HCT116 (cell line): Measurements from ENCODE around the gene SPDYE4. TPM values are rescaled to one million over a fixed set of nuclear protein-coding genes. Genes with fewer than 3 reads are reported as not detected.

Experiments used
- ATAC-seq: fragments of 200-7000 bp; cut with Tn5 transposase; 2 replicates; pipeline ENCODE4 v1.9.1; 2020; ENCODE audit warnings: mild to moderate bottlenecking, moderate library complexity
- BruUV-seq: library from RNA; stranded (reverse); fragments of 400-500 nt; replicated peaks from 2 replicates; lab custom pipeline; 2021; lab: Mats Ljungman, UMichigan
- CTCF ChIA-PET: fragments of 300-600 bp; sonication (Branson Sonifier 250); formaldehyde crosslinking; loops from one replicate; lab custom pipeline; 2021; ENCODE audit warnings: antibody characterized with exemption; lab: Charles Lee
- POLR2A ChIA-PET: fragments of 300-600, 350-600 bp; sonication (Branson Sonifier 250); formaldehyde crosslinking; loops from one replicate; lab custom pipeline; 2021; ENCODE audit warnings: antibody characterized with exemption; lab: Charles Lee
- RAD21 ChIA-PET, 2 experiments: fragments of 300-600 bp; sonication (Branson Sonifier 250); formaldehyde crosslinking; loops; one replicate each; lab custom pipeline; 2023; ENCODE audit warnings: low total read pairs in 2 of 2; ENCODE audit not compliant: uncharacterized antibody in 2 of 2, unreplicated experiment in 2 of 2, low non-redundant PET in 1 of 2; lab: Charles Lee
- DNase-seq: peaks from one replicate; pipeline ENCODE4 v3.0.0-alpha.2; 2010; ENCODE audit warnings: low read depth, low spot score
- H2AFZ ChIP-seq: fragments of 200-600 bp; shearing (Covaris generic), sonication (generic); 2 replicates; pipeline ENCODE4 v1.6.1; 2017; ENCODE audit warnings: low read depth, mixed run types, mixed read lengths, antibody characterized with exemption, low read length; ENCODE audit not compliant: poor library complexity, severe bottlenecking
- H3K27ac ChIP-seq: 2 replicates; pipeline ENCODE4 v1.5.1; 2012; ENCODE audit warnings: low read depth, low read length
- H3K27me3 ChIP-seq: fragments of 200-600 bp; sonication (generic); 2 replicates; pipeline ENCODE4 v1.6.1; 2016; ENCODE audit warnings: mixed run types, low read length, mixed read lengths; ENCODE audit not compliant: insufficient read depth
- H3K36me3 ChIP-seq, 2 experiments: fragments of 200-500 bp in 1 of 2; fragments of 200-600 bp in 1 of 2; sonication (Bioruptor generic) in 1 of 2; sonication (generic) in 1 of 2; 2 replicates each; pipeline versions ENCODE4 v1.5.1 to v1.6.1; 2014 to 2016; ENCODE audit warnings: low read length in 2 of 2, inconsistent platforms in 1 of 2, mixed read lengths in 1 of 2, mixed run types in 1 of 2; ENCODE audit not compliant: insufficient read depth in 2 of 2, control insufficient read depth in 1 of 2
- H3K4me1 ChIP-seq, 2 experiments: fragments of 200-600 bp in 1 of 2; sonication (generic) in 1 of 2; 2 replicates each; pipeline versions ENCODE4 v1.5.1 to v1.6.1; 2012 to 2017; ENCODE audit warnings: low read length in 2 of 2, inconsistent platforms in 1 of 2, mild to moderate bottlenecking in 1 of 2, mixed read lengths in 1 of 2, mixed run types in 1 of 2, moderate library complexity in 1 of 2; ENCODE audit not compliant: insufficient read depth in 2 of 2, control insufficient read depth in 1 of 2
- H3K4me2 ChIP-seq: fragments of 200-600 bp; sonication (generic); 2 replicates; pipeline ENCODE4 v1.6.1; 2017; ENCODE audit warnings: mixed run types, low read length, mixed read lengths
- H3K4me3 ChIP-seq, 2 experiments: fragments of 200-600 bp in 1 of 2; sonication (generic) in 1 of 2; replicated peaks in 1 of 2; 2 replicates each; pipeline ENCODE4 v1.5.1; 2011 to 2016; ENCODE audit warnings: low read length in 2 of 2, control low read depth in 1 of 2, low read depth in 1 of 2, mild to moderate bottlenecking in 1 of 2, mixed read lengths in 1 of 2, mixed run types in 1 of 2
- H3K79me2 ChIP-seq: fragments of 200-600 bp; sonication (generic); 2 replicates; pipeline ENCODE4 v1.6.1; 2017; ENCODE audit warnings: mild to moderate bottlenecking, mixed run types, low read length, moderate library complexity, mixed read lengths; ENCODE audit not compliant: insufficient read depth
- H3K9ac ChIP-seq: fragments of 200-600 bp; sonication (generic); 2 replicates; pipeline ENCODE4 v1.6.1; 2016; ENCODE audit warnings: low read length, mixed read lengths
- H3K9me2 ChIP-seq: fragments of 200-600 bp; sonication (generic), shearing (Covaris generic); 2 replicates; pipeline ENCODE4 v1.6.1; 2017; ENCODE audit warnings: mixed run types, mild to moderate bottlenecking, moderate library complexity; ENCODE audit not compliant: insufficient read depth
- H3K9me3 ChIP-seq, 2 experiments: fragments of 200-500 bp in 1 of 2; fragments of 200-600 bp in 1 of 2; sonication (Bioruptor generic) in 1 of 2; sonication (generic) in 1 of 2; 2 replicates each; pipeline ENCODE4 v1.6.1; 2014 to 2017; ENCODE audit warnings: low read length in 2 of 2, mixed read lengths in 2 of 2, inconsistent platforms in 1 of 2, low read depth in 1 of 2, mild to moderate bottlenecking in 1 of 2, mixed run types in 1 of 2, moderate library complexity in 1 of 2; ENCODE audit not compliant: control insufficient read depth in 1 of 2, insufficient read depth in 1 of 2
- H4K20me1 ChIP-seq: fragments of 200-600 bp; sonication (generic), shearing (Covaris generic); 2 replicates; pipeline ENCODE4 v1.6.1; 2017; ENCODE audit warnings: mixed run types, mild to moderate bottlenecking, moderate library complexity; ENCODE audit not compliant: insufficient read depth
- ATF3 ChIP-seq: IDR thresholded peaks from 2 replicates; pipeline ENCODE4 v1.6.1; 2012
- EZH2 ChIP-seq: fragments of 200-600 bp; sonication (generic); IDR thresholded peaks from 2 replicates; pipeline ENCODE4 v1.6.1; 2017; ENCODE audit warnings: antibody characterized with exemption, mixed run types
- FOSL1 ChIP-seq: IDR thresholded peaks from 2 replicates; pipeline ENCODE4 v1.6.1; 2012; ENCODE audit warnings: low read depth
- JUND ChIP-seq: IDR thresholded peaks from 2 replicates; pipeline ENCODE4 v1.6.1; 2012
- MAX ChIP-seq: IDR thresholded peaks from 2 replicates; pipeline ENCODE4 v1.6.1; 2012
- POLR2A ChIP-seq: IDR thresholded peaks from 2 replicates; pipeline ENCODE4 v1.7.0; 2011; ENCODE audit warnings: borderline replicate concordance; ENCODE audit not compliant: insufficient read depth, insufficient read length; ENCODE audit errors: extremely low read depth
- POLR2AphosphoS5 ChIP-seq: IDR thresholded peaks from 2 replicates; pipeline ENCODE4 v1.6.1; 2011; ENCODE audit warnings: mild to moderate bottlenecking, low read depth, low read length, moderate library complexity
- RAD21 ChIP-seq: IDR thresholded peaks from 2 replicates; pipeline ENCODE4 v1.6.1; 2012; ENCODE audit warnings: low read depth, mild to moderate bottlenecking
- REST ChIP-seq: IDR thresholded peaks from 2 replicates; pipeline ENCODE4 v1.6.1; 2012; ENCODE audit warnings: low read depth
- SIN3A ChIP-seq: IDR thresholded peaks from 2 replicates; pipeline ENCODE4 v1.6.1; 2012; ENCODE audit warnings: low read depth
- SP1 ChIP-seq: IDR thresholded peaks from 2 replicates; pipeline ENCODE4 v1.6.1; 2012; ENCODE audit warnings: low read depth
- TCF7L2 ChIP-seq: IDR thresholded peaks from 2 replicates; pipeline ENCODE4 v1.7.0; 2011; ENCODE audit warnings: borderline replicate concordance, inconsistent platforms; ENCODE audit not compliant: insufficient read depth, insufficient read length; ENCODE audit errors: extremely low read depth
- ZBTB33 ChIP-seq: IDR thresholded peaks from 2 replicates; pipeline ENCODE4 v1.6.1; 2011; ENCODE audit warnings: mild to moderate bottlenecking, low read length, moderate library complexity; ENCODE audit not compliant: insufficient replicate concordance; ENCODE audit errors: extremely low read depth
- ZFX ChIP-seq: fragments of 450-650 bp; IDR thresholded peaks from 2 replicates; pipeline ENCODE4 v1.6.1; 2017
- ZNF274 ChIP-seq: fragments of 200-500 bp; sonication (Bioruptor generic); IDR thresholded peaks from 2 replicates; pipeline ENCODE4 v1.6.1; 2014; ENCODE audit warnings: mild to moderate bottlenecking, low read depth, low read length, inconsistent platforms
- intact Hi-C: fragments of 100-400 bp; cut with micrococcal nuclease; formaldehyde crosslinking; loops from 2 replicates; pipeline ENCODE4 v1.10.0; 2022
- total RNA-seq: library from RNA; stranded (reverse); gene quantifications from one replicate; pipeline ENCODE4 v1.2.1, GENCODE V29; 2021; ENCODE audit not compliant: unreplicated experiment

The SPDYE4 gene
- total RNA-seq, 1 experiment from 2014 or later = not detected

- TF ChIP-seq REST = no peak
- TF ChIP-seq POLR2AphosphoS5 = no peak
- TF ChIP-seq, all 23 proteins: peak for 0
Observed at GRCh38 chr17:8776881-8777280, 18.5 kb upstream of the SPDYE4 start (continued).

- no peak overlapping the region for H2AFZ ChIP-seq
- no peaks in the 10 kb centered on the region for H3K4me1 ChIP-seq
- no peak overlapping the region for H3K4me2 ChIP-seq
- intact Hi-C loops = no loop called here
- H3K27ac ChIP-seq = no peak overlapping the region
- H3K9ac ChIP-seq = no peak overlapping the region
- BruUV-seq = no TSS peak
- H3K9me3 ChIP-seq = no peaks in the 10 kb centered on the region
- no peak overlapping the region for H3K4me3 ChIP-seq
- no peaks in the 10 kb centered on the region for H3K79me2 ChIP-seq
- ATAC-seq = no peak
- H4K20me1 ChIP-seq = no peaks in the 10 kb centered on the region
- H3K27me3 ChIP-seq = no peaks in the 10 kb centered on the region
- ChIA-PET RAD21 (no interaction called here), CTCF (interaction anchor here (1.2 to 2.4 kb wide), 2 partner anchors 9 to 366 kb away, joined by 3 to 14 read pairs; no protein-coding TSS in a partner anchor), POLR2A (no interaction called here)
- TF ChIP-seq SIN3A (no peak), TCF7L2 (no peak), SP1 (no peak), ZNF274 (no peak), ZFX (no peak), POLR2A (no peak), EZH2 (no peak), JUND (no peak), RAD21 (no peak), FOSL1 (no peak), ATF3 (no peak), ZBTB33 (no peak), MAX (no peak)
- H3K36me3 ChIP-seq = no peaks in the 10 kb centered on the region
- no peak for DNase-seq
- no peaks in the 10 kb centered on the region for H3K9me2 ChIP-seq
Observed at GRCh38 chr17:8776248-8776647, 17.9 kb upstream of the SPDYE4 start.
